GM21619 (cell line): ENCODE measurements around the gene STX12.
A peak's percentile ranks its signal among the peaks of the same experiment; 100 is the strongest.
"Not testable (repeated sequence)": the region's sequence is repeated elsewhere in the genome, so short reads cannot be mapped to it uniquely, and the experiment has no call there.

Experiments
- ATAC-seq: cut with Tn5 transposase; IDR thresholded peaks from one replicate; pipeline ENCODE4 v1.9.1; 2021; ENCODE audit not compliant: unreplicated experiment

STX12 gene

GRCh38 chr1:27824411-27824810 lies 51.4 kb downstream of the STX12 start:
- ATAC-seq, result no peak

- not testable (repeated sequence) for ATAC-seq
Observed at GRCh38 chr1:27829339-27829960, 56.4 kb downstream of the STX12 start.

DNA sequence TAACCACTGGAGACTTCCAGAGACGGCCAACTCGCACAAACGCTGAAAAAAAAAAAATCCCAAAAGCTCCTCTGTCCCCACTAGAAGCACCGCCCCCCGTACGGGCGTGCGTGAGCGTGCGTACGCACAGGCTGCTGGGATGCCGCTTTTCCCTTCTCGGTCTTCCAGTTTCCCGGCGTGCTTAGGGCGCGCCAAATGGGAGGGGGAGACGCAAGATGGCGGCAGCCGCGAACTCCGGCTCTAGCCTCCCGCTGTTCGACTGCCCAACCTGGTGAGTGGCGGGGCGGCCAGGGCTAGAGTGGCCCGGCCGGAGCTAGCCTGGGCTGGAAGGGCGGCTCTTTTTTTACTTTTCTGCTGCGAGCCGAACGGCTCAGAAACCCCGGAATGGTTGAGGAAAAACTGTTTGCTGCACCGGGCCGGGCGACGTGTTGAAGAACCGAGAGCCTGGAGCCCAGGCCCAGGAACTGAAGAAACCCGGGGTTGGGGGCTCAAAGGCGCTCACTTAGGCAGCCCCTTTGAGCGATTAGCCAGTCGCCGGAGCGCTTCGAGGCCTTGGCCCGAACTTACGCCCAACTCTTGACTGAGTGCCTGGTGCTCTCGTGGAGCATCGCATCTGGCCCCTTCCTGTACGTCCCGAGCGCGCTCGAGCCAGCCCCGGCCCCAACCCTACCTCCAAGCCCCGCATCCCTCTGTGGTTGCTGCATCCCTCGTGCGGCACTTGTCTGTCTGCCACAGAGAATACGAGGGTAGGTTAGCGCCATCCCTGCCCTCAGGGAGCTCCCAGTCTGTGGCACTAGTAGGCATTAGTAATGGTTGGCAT lies 57.8 kb downstream of the STX12 start, which contains the start of gene PPP1R8:
Gene PPP1R8 (plus strand): TSS at position 162 of the 820 bp plus-strand sequence. CDS start 54 bp downstream, at position 216.
- ATAC-seq, result peak; percentile 97

GRCh38 chr1:27831568-27832410 lies 58.8 kb downstream of the STX12 start:
- ATAC-seq, result no peak

GRCh38 chr1:27832762-27833161 lies 59.7 kb downstream of the STX12 start:
- no peak for ATAC-seq

DNA sequence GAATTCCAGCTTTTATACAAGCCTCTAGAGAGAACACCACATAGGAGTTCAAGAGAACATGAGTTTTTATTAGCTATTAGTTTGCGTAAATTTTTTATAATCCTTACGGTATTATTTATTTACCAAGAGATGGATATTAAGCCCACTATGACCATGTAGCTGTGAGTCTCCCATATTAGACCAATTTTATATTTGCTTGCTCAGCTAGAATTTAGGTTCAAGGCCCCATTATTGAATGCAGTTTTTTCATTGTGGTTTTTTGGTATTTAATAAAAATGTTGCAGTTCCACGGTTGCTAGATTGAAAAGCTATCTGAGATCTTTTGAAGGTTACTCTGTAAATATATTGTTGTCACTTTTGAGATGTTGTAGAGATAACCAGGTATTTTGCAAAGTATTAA lies 60.5 kb downstream of the STX12 start:
- no peak for ATAC-seq

DNA sequence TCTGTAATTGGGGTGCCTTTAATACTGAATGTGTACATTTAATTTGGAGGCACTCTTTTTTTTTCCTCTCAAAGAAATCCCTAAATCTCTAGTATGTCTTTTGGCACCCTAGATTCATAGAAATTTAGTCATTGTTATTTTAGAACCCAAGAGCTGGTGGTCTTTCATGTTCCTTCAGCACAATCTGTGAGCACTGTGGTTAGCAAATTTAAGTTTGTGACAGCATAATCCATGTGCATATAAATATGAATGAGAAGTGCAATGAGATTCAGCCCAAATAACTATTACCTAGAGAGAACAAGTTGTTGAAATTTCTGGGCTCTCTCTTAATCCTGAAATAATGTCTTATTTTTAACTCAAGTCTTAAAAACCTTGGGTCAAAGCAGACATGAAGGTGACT lies 62.0 kb downstream of the STX12 start:
- ATAC-seq, result no peak

- no peak for ATAC-seq
Observed at GRCh38 chr1:27835501-27835900, 62.5 kb downstream of the STX12 start.

DNA sequence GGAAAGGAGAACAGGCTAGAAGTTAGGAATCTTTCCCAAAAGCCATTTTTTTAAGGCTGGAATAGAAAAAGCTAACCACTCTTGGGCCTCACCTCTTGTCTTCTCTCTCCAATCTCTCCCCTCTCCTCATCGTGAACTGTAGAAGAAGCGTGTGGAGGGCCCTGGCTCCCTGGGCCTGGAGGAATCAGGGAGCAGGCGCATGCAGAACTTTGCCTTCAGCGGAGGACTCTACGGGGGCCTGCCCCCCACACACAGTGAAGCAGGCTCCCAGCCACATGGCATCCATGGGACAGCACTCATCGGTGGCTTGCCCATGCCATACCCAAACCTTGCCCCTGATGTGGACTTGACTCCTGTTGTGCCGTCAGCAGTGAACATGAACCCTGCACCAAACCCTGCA lies 76.9 kb downstream of the STX12 start:
- no peak for ATAC-seq

GRCh38 chr1:27855085-27855484 lies 82.1 kb downstream of the STX12 start:
- ATAC-seq, result no peak

DNA sequence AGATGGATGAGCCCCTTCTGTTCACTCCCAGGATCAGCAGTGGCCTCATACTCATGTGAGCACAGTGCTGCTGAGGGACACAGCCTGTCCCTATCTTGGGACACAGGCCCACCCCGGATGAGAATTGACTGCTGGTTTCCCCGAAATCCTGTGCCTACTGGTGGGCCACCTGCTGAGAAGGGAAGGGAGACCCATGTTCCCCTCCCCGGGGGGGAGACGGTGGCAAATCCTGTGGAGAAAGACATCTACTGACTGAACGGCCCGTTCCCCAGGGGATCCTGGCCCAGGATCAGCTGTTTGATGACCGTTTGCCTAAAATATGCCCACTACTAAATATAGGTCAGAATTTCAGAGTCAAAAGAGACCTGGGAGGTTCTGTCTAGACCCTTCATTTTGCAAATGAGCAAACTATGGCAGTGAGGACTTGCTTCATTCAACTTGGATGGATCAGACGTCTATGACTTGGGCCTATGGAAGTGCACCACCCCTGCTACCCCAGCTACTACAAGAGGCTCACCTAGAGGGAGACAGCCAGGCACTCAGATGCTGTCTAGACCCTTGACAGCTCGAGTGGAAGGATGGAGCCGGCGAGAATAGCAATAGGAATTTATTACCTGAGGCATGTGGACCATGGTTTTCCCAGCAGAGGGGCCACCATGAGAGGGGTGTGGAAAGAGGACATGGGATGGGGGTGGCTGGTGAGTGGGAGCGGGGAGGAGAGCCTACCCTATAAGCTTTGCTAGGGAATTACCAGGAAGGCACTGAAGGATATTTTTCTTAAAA lies 83.7 kb downstream of the STX12 start:
- ATAC-seq, result no peak

DNA sequence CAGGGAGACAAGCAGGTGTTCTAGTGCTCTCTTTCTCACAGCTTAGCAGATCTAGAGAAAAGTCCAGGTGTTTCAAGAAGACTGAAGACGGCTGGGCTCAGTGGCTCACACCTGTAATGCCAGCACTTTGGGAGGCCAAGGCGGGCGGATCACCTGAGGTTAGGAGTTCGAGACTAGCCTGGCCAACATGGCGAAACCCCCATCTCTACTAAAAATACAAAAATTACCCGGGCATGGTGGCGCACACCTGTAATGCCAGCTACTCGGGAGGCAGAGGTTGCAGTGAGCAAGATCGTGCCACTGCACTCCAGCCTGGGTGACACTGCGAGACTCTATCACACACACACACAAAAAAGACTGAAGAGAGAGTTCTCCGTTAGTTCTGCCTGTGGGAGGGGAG lies 84.5 kb downstream of the STX12 start:
- ATAC-seq, result not testable (repeated sequence)

GRCh38 chr1:27858072-27858948 lies 85.3 kb downstream of the STX12 start:
- ATAC-seq, result no peak

- ATAC-seq, result no peak
Observed at GRCh38 chr1:27858949-27859576, 86.0 kb downstream of the STX12 start.

DNA sequence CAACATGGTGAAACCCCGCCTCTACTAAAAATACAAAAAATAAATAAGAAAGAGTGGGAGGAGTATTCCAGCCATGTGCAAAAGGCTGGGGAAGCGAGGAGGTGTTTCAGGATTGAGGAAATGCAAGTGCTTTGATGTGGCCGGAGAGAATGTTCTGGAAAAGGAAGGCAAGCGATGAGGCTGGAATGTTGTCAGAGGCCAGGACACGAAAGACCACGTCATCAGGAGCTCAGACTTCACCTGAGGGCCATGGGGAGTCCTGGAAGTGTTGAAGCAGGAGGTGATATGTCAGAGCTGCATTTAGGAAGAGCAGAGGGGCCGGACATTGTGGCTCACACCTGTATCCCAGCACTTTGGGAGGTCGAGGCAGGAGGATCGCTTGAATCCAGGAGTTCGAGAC lies 88.4 kb downstream of the STX12 start:
- ATAC-seq, result no peak

GRCh38 chr1:27862004-27862403 lies 89.0 kb downstream of the STX12 start:
- no peak for ATAC-seq

DNA sequence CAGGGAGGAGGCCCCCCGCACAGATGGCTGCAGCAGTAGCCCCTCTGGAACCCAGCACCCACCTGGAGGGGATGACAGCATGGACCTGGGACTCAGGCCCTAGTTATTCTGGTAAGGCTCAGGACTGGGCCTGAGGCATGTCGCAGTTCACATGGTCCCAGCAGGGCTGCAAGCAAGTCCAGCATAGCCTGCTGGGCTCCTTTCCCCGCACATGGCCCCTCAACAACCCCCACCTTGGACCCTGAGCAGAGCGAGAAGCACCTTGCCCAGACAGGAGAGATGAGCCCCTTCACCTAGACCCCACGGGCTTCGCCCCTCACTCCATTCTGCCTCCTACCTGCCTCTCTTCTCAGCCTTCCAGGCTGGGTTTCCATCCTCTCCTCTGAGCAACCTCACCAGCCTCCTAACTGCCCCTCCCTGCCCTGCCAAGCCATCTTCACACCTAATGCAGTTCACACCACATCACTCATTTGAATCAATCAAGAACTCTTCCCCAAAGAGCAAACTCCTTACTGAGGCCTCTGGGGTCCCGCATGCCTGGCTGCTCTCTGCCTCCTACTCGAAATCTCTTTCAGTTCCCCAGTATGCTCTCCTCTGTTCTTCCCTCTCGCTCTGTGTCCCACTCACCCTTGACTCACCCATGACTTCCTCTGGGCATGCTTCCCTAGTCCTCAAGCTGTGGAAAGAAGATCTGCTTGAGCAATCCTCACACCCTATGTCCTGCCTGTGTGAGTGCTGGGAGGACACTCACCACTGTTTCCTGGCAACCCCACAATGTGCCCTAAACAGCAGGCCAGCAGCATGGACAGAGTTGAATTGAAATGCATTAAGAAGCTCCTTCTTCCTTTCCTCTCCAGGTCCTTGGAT lies 89.9 kb downstream of the STX12 start:
- no peak for ATAC-seq

- no peak for ATAC-seq
Observed at GRCh38 chr1:27863538-27863915, 90.5 kb downstream of the STX12 start.
